ENCODE results near the gene KLF6.

The KLF6 gene

DNA sequence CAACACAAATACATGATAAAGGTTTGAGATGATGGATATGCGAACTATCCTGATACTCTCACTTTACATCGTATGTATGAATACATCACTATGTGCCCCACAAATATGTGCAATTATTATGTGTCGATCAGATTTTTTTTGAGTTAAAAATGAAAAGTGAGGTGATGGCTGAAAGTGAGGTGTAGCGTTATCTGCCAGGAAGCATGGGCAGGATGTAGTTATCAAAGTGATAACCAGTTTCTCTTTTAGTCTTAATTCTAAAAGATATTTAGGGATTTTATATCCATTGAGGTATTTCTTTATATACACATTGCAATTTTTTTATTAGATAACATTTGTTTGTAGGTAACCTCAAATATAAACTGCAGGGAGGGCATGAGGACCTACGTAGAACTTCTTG lies 15.6 kb upstream of the KLF6 start:
- DNase-seq (ENCODE audit: low read depth), result no peak
- H3K4me3 ChIP-seq (replicated peaks; ENCODE audit: low read depth, low read length), result no peak overlapping the region
- TF ChIP-seq, protein P1, sequence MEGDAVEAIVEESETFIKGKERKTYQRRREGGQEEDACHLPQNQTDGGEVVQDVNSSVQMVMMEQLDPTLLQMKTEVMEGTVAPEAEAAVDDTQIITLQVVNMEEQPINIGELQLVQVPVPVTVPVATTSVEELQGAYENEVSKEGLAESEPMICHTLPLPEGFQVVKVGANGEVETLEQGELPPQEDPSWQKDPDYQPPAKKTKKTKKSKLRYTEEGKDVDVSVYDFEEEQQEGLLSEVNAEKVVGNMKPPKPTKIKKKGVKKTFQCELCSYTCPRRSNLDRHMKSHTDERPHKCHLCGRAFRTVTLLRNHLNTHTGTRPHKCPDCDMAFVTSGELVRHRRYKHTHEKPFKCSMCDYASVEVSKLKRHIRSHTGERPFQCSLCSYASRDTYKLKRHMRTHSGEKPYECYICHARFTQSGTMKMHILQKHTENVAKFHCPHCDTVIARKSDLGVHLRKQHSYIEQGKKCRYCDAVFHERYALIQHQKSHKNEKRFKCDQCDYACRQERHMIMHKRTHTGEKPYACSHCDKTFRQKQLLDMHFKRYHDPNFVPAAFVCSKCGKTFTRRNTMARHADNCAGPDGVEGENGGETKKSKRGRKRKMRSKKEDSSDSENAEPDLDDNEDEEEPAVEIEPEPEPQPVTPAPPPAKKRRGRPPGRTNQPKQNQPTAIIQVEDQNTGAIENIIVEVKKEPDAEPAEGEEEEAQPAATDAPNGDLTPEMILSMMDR (IDR thresholded peaks at IDR 0.05; ENCODE audit: low read length, missing control alignments), result no peak

DNA sequence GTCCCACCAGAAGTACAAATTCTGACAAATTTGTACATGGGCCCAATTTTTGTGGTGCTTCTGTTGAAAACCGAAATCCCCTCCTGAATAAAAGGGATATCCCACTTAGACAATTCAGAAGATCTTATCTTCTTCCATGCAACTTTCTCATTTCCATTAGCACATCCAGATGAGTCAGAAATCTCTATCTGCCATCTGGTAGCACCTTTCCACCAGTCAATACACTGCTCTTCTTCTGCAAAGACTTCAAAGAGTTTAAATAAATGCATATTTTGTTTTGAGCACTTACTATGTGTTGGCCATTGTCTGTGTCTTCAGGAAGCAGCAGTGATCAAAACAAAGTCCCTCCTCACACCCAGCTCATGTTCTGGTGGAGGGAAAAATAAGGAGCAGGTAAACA lies 12.7 kb upstream of the KLF6 start:
- TF ChIP-seq, protein P1 (IDR thresholded peaks at IDR 0.05; ENCODE audit: low read length, missing control alignments), result no peak
- H3K4me3 ChIP-seq (replicated peaks; ENCODE audit: low read depth, low read length), result no peak overlapping the region
- no peak for DNase-seq (ENCODE audit: low read depth)

DNA sequence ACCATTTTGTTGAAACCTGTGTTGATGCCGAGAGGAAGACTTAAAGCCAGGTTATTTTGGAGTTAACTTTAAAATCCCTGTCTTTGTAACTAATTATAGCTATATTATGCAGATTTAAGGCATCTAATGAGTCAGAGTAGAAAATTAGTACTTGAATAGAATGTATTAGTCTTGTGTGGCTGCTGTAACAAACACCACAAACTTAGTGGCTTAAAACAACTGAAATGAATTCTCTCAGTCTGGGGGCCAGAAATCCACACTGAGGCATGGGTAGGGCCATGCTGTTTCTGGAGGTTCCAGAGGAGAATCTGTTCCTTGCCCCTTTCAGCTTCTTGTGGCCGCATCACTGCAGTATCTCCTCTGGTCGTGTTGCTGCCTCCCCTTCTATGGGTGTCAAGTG lies 8.5 kb upstream of the KLF6 start:
- TF ChIP-seq, protein P1 (IDR thresholded peaks at IDR 0.05; ENCODE audit: low read length, missing control alignments), result no peak

DNA sequence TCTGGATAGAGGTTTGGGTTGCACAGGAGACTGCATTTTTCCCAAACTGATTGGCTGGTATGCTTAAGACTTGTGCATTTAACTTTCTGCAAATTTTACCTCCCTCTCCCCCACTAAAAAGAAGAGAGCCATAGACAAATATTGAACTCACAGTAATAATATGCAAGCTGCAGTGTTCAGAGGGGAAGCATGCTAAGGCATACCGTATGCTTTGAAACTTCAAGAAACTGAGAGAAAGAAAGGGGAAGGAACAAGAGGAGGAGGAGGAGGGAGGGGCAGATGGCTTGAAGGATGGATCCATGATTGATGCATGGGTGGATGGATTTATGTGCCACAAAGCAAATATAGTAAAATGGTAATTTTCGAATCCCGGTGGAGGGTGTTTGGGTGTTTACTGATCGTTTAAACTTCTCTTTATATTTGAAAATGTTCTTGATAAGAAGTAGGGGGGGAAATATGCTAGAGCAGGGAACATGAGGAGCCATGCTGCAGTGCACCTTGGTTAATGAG lies 7.8 kb upstream of the KLF6 start:
- no peak for DNase-seq (ENCODE audit: low read depth)
- no peak overlapping the region for H3K4me3 ChIP-seq (replicated peaks; ENCODE audit: low read depth, low read length)
- TF ChIP-seq, protein P1 (IDR thresholded peaks at IDR 0.05; ENCODE audit: low read length, missing control alignments), result no peak

More for the DNA sequence above, 8.5 kb upstream of the KLF6 start:
- DNase-seq (ENCODE audit: low read depth), result no peak
- H3K4me3 ChIP-seq (replicated peaks; ENCODE audit: low read depth, low read length), result no peak overlapping the region

DNA sequence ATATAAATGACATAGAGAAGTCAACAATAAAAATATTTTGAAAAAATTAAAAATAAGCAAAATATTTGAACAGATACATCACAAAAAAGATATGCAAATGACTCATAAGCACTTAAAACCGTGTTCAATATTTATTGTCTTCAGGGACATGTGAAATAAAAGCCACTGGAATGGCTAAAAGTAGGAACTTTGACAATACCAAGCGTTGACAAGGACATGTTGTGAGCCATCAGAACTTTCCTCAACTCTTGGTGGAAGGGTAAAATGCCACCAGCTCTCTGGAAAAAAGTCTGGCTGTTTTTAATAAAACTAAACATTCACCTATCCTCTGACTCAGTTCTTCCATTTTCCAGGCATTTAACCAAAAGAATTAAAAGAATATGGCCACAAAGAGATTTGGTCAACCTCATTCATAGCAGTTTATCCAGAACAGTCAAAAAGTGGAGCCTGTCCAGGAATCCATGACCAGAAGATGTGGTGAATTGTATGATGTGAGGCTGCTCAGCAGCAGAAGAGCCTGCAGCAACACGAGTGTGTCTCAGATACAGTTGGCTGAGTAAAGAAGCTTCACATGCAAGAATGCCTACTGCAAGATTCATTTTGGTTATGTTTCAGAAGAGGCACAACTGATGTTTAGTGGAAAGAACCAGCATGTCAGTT lies 7.1 kb upstream of the KLF6 start:
- no peak for DNase-seq (ENCODE audit: low read depth)
- TF ChIP-seq, protein P1 (IDR thresholded peaks at IDR 0.05; ENCODE audit: low read length, missing control alignments), result no peak
- H3K4me3 ChIP-seq (replicated peaks; ENCODE audit: low read depth, low read length), result no peak overlapping the region

DNA sequence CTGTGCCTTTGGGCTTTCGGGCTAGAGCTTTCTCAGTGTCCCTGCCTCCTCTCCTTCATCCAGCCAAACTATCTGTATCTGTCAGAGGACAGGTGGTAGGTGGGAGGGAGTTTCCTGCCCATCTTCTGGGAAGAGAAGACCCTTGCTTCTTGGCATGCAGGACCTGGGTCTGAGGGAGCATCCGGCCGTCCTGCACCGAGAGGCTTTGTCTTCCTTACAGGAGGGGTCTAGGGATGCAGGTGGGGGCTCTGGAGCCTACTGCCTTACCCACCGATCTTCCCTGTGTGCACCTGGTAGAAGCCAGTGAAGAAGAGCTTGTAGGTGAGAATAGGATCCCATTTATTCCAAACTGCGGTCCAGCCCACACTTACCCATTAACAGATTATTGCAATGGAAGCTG lies 5.8 kb upstream of the KLF6 start:
- no peak for DNase-seq (ENCODE audit: low read depth)
- TF ChIP-seq, protein P1 (IDR thresholded peaks at IDR 0.05; ENCODE audit: low read length, missing control alignments), result no peak
- no peak overlapping the region for H3K4me3 ChIP-seq (replicated peaks; ENCODE audit: low read depth, low read length)

DNA sequence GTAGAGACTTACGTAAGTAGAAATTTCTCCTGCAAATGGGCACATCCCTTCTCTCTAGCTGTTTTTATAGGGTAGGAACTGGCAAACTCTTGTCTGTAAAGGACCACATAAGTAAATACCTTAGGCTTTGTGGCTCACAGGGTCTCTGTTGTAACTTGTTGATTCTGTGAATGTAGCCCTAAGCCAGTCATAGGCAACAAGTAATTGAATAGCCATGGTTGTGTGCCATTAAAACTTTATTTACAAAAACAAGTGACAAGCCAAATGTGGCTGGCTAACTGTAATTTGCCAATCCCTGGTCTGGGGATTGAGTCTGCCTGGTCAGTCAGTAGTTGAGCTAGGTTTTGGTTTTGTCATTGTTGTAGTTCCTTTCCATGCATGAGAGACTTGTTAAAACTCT lies 5.3 kb upstream of the KLF6 start:
- DNase-seq (ENCODE audit: low read depth), result no peak
- H3K4me3 ChIP-seq (replicated peaks; ENCODE audit: low read depth, low read length), result no peak overlapping the region
- TF ChIP-seq, protein P1 (IDR thresholded peaks at IDR 0.05; ENCODE audit: low read length, missing control alignments), result no peak
